Upper lobe of right lung (tissue), 1 donor: ENCODE measurements around the gene MED29. TPM values are rescaled to one million over a fixed set of nuclear protein-coding genes. Genes with fewer than 3 reads are reported as not detected.

Source experiments
- ATAC-seq: fragments of 200-7000 bp; cut with Tn5 transposase; one replicate; pipeline ENCODE4 v1.9.1; 2020; ENCODE audit warnings: mild to moderate bottlenecking, moderate library complexity
- DNase-seq: peaks from one replicate; pipeline ENCODE4 v3.0.0-alpha.2; 2020
- H3K27ac ChIP-seq: fragments of 200-600 bp; one replicate; pipeline ENCODE4 v1.8.0; 2022
- H3K27me3 ChIP-seq: fragments of 200-600 bp; one replicate; pipeline ENCODE4 v1.8.0; 2022; ENCODE audit warnings: mild to moderate bottlenecking
- H3K36me3 ChIP-seq: fragments of 200-600 bp; one replicate; pipeline ENCODE4 v1.8.0; 2022
- H3K4me1 ChIP-seq: fragments of 200-600 bp; one replicate; pipeline ENCODE4 v1.8.0; 2022
- H3K4me3 ChIP-seq: fragments of 200-600 bp; one replicate; pipeline ENCODE4 v1.8.0; 2022; ENCODE audit warnings: mild to moderate bottlenecking
- H3K9me3 ChIP-seq: fragments of 200-600 bp; one replicate; pipeline ENCODE4 v1.8.0; 2022
- CTCF ChIP-seq: fragments of 200-600 bp; IDR thresholded peaks from one replicate; pipeline ENCODE4 v1.8.0; 2022; ENCODE audit warnings: antibody characterized with exemption
- intact Hi-C: fragments of 100-400 bp; cut with DNase I; formaldehyde crosslinking; loops from one replicate; pipeline ENCODE4 v1.11.0; 2022
- total RNA-seq: library from RNA; stranded (reverse); fragmentation: NEBNext Ultra II Directional; extraction: Animal tissue kit (Norgen Biotek cat#: 25700); gene quantifications from one replicate; pipeline ENCODE4 v1.2.1, GENCODE V29; 2021
- donor health status: DM: no; HTN: yes; CAD: no; lungs with severe emphysema.

Gene MED29
- total RNA-seq, 1 donor from 2014 or later: 28.8 TPM

DNA sequence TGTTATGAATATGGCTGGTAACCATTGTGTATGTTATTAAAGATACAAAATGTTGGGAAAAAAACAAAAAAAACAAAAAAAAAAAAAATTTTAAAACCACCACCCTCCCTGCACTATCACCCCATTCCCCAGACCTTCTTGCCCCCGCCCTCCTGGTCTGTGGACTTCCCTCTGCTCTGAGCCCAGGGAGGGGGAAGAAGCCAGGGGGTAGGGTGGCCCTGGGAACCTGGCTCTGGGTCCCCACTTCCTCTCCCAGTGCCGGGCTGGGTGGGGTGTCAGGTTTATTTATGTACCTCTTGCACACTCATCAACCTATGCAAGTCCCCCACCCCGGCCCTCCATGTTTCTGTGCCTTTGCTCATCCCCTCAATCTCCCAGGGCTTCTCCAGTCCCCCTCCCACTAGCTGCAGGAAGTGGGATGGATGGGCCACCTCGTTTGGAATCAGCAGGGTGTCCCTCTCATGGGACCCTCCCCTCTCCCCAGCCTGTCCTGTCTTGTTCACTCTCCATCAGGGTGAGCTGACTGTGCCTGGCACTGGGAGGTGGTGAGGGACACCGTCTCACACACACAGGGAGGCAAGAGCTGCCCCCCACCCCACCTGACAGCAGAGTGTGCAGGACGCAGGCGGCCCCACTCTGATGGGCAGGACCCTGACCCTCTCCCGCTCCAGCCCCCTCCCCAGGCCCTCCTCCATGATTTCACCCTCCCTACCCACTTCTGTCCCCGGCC lies 6.2 kb upstream of the MED29 start:
- Histone ChIP-seq H3K27me3 (no peaks in the 10 kb centered on the region), H3K4me1 (peaks cover 3% of the 10 kb centered on the region), H3K27ac (no peak overlapping the region), H3K36me3 (peaks cover 89% of the 10 kb centered on the region), H3K9me3 (no peaks in the 10 kb centered on the region), H3K4me3 (no peak overlapping the region)
- intact Hi-C loops: no loop called here
- peak; percentile 25 for ATAC-seq
- DNase-seq: no peak
- no peak for TF ChIP-seq CTCF

DNA sequence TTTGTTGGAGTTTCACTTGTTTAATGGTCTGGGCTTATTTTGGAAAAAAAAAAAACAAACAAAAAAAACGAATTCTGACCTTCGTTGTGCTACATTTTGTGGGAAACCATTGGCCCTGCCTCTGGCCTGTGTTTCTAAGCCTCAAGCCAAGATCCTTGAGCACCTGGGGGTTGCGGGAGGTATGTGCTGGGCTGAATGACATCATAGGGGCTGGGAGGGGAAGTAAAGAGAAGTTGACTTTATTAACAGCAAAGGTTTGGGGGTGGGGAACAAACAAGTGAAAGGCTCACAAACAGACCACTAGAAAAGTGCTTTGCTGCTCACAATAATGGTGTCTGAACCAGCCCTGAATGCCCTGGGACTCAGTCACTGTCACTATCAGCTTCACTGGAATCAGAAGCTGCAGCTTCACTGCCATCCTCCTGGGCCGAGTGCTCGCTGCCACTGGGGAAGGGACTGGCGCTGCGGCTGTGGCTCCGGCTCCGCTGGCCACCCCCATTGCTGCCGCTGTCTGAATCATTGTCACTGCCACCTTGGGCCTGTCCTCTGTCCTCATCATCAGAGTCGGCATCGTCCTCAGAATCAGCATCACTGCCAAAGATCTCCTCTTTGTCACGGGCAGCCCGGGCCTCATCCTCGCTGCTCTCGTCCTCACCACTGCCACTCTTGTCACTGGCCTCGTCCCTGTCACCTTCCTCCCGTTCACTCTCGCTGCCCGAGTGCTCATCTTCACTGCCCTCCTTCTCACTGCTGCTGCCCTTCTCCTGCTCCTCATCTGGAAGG lies 5.4 kb upstream of the MED29 start:
- H3K4me1 ChIP-seq: peaks cover 8% of the 10 kb centered on the region
- ATAC-seq (no peak), DNase-seq (no peak)
- no peak for TF ChIP-seq CTCF
- no peak overlapping the region for H3K4me3 ChIP-seq
- intact Hi-C loops: no loop called here
- H3K9me3 ChIP-seq: no peaks in the 10 kb centered on the region
- H3K27me3 ChIP-seq: no peaks in the 10 kb centered on the region
- H3K36me3 ChIP-seq: peaks cover 80% of the 10 kb centered on the region
- no peak overlapping the region for H3K27ac ChIP-seq

GRCh38 chr19:39386557-39386956 lies 4.6 kb upstream of the MED29 start:
- no peak for TF ChIP-seq CTCF
- H3K9me3 ChIP-seq: no peaks in the 10 kb centered on the region
- DNase-seq (no peak), ATAC-seq (no peak)
- no peak overlapping the region for H3K27ac ChIP-seq
- H3K4me1 ChIP-seq: peaks cover 8% of the 10 kb centered on the region
- no peak overlapping the region for H3K4me3 ChIP-seq
- H3K27me3 ChIP-seq: no peaks in the 10 kb centered on the region
- H3K36me3 ChIP-seq: peaks cover 73% of the 10 kb centered on the region
- intact Hi-C loops: no loop called here

DNA sequence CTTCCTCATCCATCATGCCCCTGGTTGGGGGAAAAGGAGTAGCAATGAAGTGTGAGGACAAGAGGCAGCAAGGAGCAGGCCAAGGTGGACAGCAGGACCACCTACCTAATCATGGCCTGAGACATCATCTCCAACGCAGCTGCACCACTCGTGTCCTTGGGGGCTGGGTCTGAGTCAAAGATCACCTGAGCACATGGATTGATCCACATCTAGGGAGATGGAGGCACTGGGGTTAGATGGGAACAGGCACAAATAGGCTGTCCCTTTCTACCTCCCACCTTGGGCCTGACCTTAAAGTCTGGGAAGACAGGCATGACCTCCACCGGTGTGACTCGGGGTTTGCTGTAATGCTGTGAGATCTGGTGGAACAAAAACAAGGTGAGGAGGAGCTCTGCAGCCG lies 2.5 kb upstream of the MED29 start:
- ATAC-seq (no peak), DNase-seq (no peak)
- no peak for TF ChIP-seq CTCF
- Histone ChIP-seq H3K36me3 (peaks cover 61% of the 10 kb centered on the region), H3K27ac (no peak overlapping the region), H3K4me1 (peaks cover 16% of the 10 kb centered on the region), H3K4me3 (no peak overlapping the region), H3K9me3 (no peaks in the 10 kb centered on the region), H3K27me3 (no peaks in the 10 kb centered on the region)
- intact Hi-C loops: no loop called here

- peak overlapping the region; percentile 96 for H3K27ac ChIP-seq
- no peak for TF ChIP-seq CTCF
- H3K27me3 ChIP-seq: no peaks in the 10 kb centered on the region
- H3K4me1 ChIP-seq: peaks cover 16% of the 10 kb centered on the region
- DNase-seq (no peak), ATAC-seq (no peak)
- peak overlapping the region; percentile 69 for H3K4me3 ChIP-seq
- H3K36me3 ChIP-seq: peaks cover 60% of the 10 kb centered on the region
- H3K9me3 ChIP-seq: no peaks in the 10 kb centered on the region
- intact Hi-C loops: no loop called here
These were observed 1.4 kb upstream of the MED29 start for GRCh38 chr19:39389631-39390414.
